ENCODE results near the gene DHX36.

- TF ChIP-seq EZH2 (IDR thresholded peaks at IDR 0.05; ENCODE audit: borderline replicate concordance, control insufficient read depth, low read depth, low read length): no peak
- TF ChIP-seq PBX3 (IDR thresholded peaks at IDR 0.05; ENCODE audit: insufficient replicate concordance, low read depth, low read length): no peak
- no peak for TF ChIP-seq RELA (IDR thresholded peaks at IDR 0.05; ENCODE audit: borderline replicate concordance, partially characterized antibody)
- no peak for TF ChIP-seq CTCF (IDR thresholded peaks at IDR 0.05 in 2 of 3, conservative IDR thresholded peaks at IDR 0.05 in 1 of 3; ENCODE audit: control insufficient read depth in 2 of 3, extremely low read depth in 1 of 3, insufficient read depth in 1 of 3, low read depth in 3 of 3, low read length in 3 of 3)
- TF ChIP-seq MEF2A (IDR thresholded peaks at IDR 0.05; ENCODE audit: insufficient read depth, low read depth, low read length): no peak
- TF ChIP-seq RBBP5 (conservative IDR thresholded peaks at IDR 0.05): no peak
- no peak for TF ChIP-seq TBL1XR1 (IDR thresholded peaks at IDR 0.05; ENCODE audit: low read depth, low read length)
- no peak for TF ChIP-seq FOXK2 (IDR thresholded peaks at IDR 0.05)
- TF ChIP-seq ZBTB4 (CRISPR knock-in tag; IDR thresholded peaks at IDR 0.05): no peak
- no peak for TF ChIP-seq POLR2A (IDR thresholded peaks at IDR 0.05; ENCODE audit: low read depth, low read length)
Measured at GRCh38 chr3:154324919-154325318, 632 bp upstream of the DHX36 start.
